Measurements from ENCODE around the gene VTI1A. TPM values are rescaled to one million over a fixed set of nuclear protein-coding genes. Genes with fewer than 3 reads are reported as not detected.

Gene VTI1A
- total RNA-seq, 1 donor from 2014 or later = 26.3 TPM

- no peak for DNase-seq (ENCODE audit: extremely low spot score, unreplicated experiment)
- no peak overlapping the region for H3K4me3 Mint-ChIP-seq (ENCODE audit: unreplicated experiment)
- H3K36me3 Mint-ChIP-seq (ENCODE audit: unreplicated experiment) = peaks cover 8% of the 10 kb centered on the region
- H3K9me3 Mint-ChIP-seq (ENCODE audit: unreplicated experiment) = peaks cover 14% of the 10 kb centered on the region
- H3K27ac Mint-ChIP-seq (ENCODE audit: unreplicated experiment) = no peak overlapping the region
- H3K27me3 Mint-ChIP-seq (ENCODE audit: unreplicated experiment) = peaks cover 5% of the 10 kb centered on the region
- H3K4me1 Mint-ChIP-seq (ENCODE audit: unreplicated experiment) = peaks cover 3% of the 10 kb centered on the region
- TF ChIP-seq CTCF (IDR thresholded peaks at IDR 0.05) = no peak
These were observed 401.2 kb downstream of the VTI1A start for GRCh38 chr10:112848228-112848627.

GRCh38 chr10:112848868-112849430 is 401.9 kb downstream of the VTI1A start:
- H3K36me3 Mint-ChIP-seq (ENCODE audit: unreplicated experiment) = peaks cover 10% of the 10 kb centered on the region
- H3K27ac Mint-ChIP-seq (ENCODE audit: unreplicated experiment) = no peak overlapping the region
- H3K9me3 Mint-ChIP-seq (ENCODE audit: unreplicated experiment) = peaks cover 14% of the 10 kb centered on the region
- TF ChIP-seq CTCF (IDR thresholded peaks at IDR 0.05) = no peak
- H3K27me3 Mint-ChIP-seq (ENCODE audit: unreplicated experiment) = peaks cover 5% of the 10 kb centered on the region
- peaks cover 3% of the 10 kb centered on the region for H3K4me1 Mint-ChIP-seq (ENCODE audit: unreplicated experiment)
- H3K4me3 Mint-ChIP-seq (ENCODE audit: unreplicated experiment) = no peak overlapping the region
- DNase-seq (ENCODE audit: extremely low spot score, unreplicated experiment) = no peak

GRCh38 chr10:112849546-112849945 is 402.5 kb downstream of the VTI1A start:
- Mint-ChIP-seq H3K4me1 (ENCODE audit: unreplicated experiment) (peaks cover 3% of the 10 kb centered on the region), H3K9me3 (ENCODE audit: unreplicated experiment) (peaks cover 14% of the 10 kb centered on the region), H3K27me3 (ENCODE audit: unreplicated experiment) (peaks cover 5% of the 10 kb centered on the region), H3K4me3 (ENCODE audit: unreplicated experiment) (no peak overlapping the region), H3K36me3 (ENCODE audit: unreplicated experiment) (peaks cover 10% of the 10 kb centered on the region), H3K27ac (ENCODE audit: unreplicated experiment) (no peak overlapping the region)
- TF ChIP-seq CTCF (IDR thresholded peaks at IDR 0.05) = no peak
- no peak for DNase-seq (ENCODE audit: extremely low spot score, unreplicated experiment)

GRCh38 chr10:112851181-112851580 is 404.2 kb downstream of the VTI1A start:
- H3K27ac Mint-ChIP-seq (ENCODE audit: unreplicated experiment) = no peak overlapping the region
- peaks cover 5% of the 10 kb centered on the region for H3K27me3 Mint-ChIP-seq (ENCODE audit: unreplicated experiment)
- no peak overlapping the region for H3K4me3 Mint-ChIP-seq (ENCODE audit: unreplicated experiment)
- H3K9me3 Mint-ChIP-seq (ENCODE audit: unreplicated experiment) = peaks cover 14% of the 10 kb centered on the region
- no peaks in the 10 kb centered on the region for H3K4me1 Mint-ChIP-seq (ENCODE audit: unreplicated experiment)
- no peak for TF ChIP-seq CTCF (IDR thresholded peaks at IDR 0.05)
- peaks cover 10% of the 10 kb centered on the region for H3K36me3 Mint-ChIP-seq (ENCODE audit: unreplicated experiment)
- DNase-seq (ENCODE audit: extremely low spot score, unreplicated experiment) = no peak

- no peak overlapping the region for H3K4me3 Mint-ChIP-seq (ENCODE audit: unreplicated experiment)
- H3K36me3 Mint-ChIP-seq (ENCODE audit: unreplicated experiment) = peaks cover 10% of the 10 kb centered on the region
- no peaks in the 10 kb centered on the region for H3K4me1 Mint-ChIP-seq (ENCODE audit: unreplicated experiment)
- no peak for DNase-seq (ENCODE audit: extremely low spot score, unreplicated experiment)
- H3K9me3 Mint-ChIP-seq (ENCODE audit: unreplicated experiment) = peaks cover 14% of the 10 kb centered on the region
- no peak for TF ChIP-seq CTCF (IDR thresholded peaks at IDR 0.05)
- H3K27ac Mint-ChIP-seq (ENCODE audit: unreplicated experiment) = no peak overlapping the region
- H3K27me3 Mint-ChIP-seq (ENCODE audit: unreplicated experiment) = peaks cover 5% of the 10 kb centered on the region
These were observed 404.7 kb downstream of the VTI1A start for GRCh38 chr10:112851588-112852211.

Measured in osteocyte (in vitro differentiated cells).